AG08396 (cell line): ENCODE results near the gene INPP5J.
"Not testable (repeated sequence)": the region's sequence is repeated elsewhere in the genome, so short reads cannot be mapped to it uniquely, and the experiment has no call there.

Experiments
- DNase-seq: peaks from one replicate; pipeline ENCODE4 v3.0.0; 2012; ENCODE audit warnings: low spot score, mixed read lengths

INPP5J gene

DNA sequence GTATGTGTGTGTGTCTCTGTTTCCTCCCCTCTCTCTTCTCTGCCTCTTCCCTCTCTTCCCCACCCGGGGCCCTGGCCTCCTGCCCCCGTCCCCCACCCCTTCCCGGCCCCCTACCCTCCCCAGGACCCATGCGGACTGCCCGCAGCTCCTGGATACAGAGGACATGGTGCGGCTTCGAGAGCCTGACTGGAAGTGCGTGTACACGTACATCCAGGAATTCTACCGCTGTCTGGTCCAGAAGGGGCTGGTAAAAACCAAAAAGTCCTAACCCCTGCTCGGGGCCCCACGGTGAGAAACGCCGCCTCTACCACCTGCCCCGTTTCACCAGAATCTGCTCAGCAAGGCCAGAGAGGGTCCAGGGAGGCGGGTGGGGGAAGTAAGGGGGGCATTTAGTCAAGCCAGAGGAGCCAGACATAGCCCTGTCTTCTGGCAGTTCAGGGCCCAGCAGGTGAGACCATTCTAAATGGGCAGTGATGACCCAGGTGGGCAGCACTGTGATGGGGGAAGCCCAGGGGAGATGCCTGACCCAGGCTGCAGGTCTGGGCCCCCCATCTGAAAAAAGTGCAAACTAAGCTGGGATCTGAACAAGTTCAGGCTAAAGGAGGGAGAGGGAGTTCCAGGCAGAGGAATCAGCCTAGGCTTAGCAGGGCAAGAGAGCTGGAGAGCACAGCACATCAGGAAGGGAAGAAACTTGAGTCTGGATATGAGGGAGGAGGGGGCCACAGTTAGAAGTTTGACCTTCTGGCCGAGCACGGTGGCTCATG is 21.8 kb upstream of the INPP5J start:
- DNase-seq = no peak

- DNase-seq = peak; percentile 93
Observed at GRCh38 chr22:31102441-31103081, 20.2 kb upstream of the INPP5J start.

DNA sequence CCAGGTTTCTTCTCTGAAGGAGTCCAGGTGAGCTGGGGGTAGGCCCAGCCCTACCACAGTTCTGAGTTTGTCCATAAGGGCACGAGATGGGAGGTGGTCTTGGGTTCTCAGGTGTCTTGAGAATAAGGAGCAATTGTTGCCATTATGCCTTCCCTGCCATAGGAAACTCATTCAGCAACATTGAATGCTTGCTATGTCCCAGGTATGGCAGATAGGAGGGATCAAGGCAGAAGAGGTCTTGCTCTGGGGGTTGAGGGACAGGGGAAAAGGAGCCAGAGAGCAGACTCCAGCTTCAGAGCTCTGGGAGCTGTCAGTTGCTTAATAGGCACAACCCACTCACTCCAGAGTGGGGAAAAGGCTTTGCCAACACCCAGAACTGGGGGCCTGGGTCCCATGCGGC is 19.7 kb upstream of the INPP5J start:
- no peak for DNase-seq

DNA sequence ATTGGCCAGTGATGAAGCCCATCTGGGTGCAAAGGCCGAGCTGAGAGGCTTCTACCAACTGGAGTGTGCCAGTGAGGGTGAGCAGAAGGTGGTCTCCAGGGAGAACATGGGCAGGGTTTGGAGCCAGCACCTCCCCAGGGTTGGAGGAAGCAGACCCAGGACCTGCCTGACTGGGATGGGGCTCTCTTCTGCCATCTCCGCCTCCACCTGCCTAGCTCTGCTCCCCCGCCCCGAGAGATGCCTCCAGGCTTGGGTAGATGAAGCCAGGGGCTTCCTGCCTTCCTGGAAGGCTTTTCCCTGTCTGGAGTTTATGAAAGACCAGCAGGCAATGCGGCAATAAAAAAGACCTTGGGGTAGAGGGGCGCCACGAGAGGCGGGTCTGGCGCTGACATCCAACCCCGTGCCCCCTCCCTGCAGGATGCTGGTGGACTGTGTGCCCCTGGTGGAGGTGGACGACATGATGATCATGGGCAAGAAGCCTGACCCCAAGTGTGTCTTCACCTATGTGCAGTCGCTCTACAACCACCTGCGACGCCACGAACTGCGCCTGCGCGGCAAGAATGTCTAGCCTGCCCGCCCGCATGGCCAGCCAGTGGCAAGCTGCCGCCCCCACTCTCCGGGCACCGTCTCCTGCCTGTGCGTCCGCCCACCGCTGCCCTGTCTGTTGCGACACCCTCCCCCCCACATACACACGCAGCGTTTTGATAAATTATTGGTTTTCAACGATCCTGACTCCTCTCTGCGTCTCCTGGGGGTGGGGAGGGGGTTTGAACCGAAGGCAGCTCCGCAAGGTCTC is 18.7 kb upstream of the INPP5J start:
- DNase-seq = no peak

GRCh38 chr22:31104869-31105268 is 17.9 kb upstream of the INPP5J start:
- no peak for DNase-seq

- no peak for DNase-seq
Observed at GRCh38 chr22:31105282-31105929, 17.4 kb upstream of the INPP5J start.

DNA sequence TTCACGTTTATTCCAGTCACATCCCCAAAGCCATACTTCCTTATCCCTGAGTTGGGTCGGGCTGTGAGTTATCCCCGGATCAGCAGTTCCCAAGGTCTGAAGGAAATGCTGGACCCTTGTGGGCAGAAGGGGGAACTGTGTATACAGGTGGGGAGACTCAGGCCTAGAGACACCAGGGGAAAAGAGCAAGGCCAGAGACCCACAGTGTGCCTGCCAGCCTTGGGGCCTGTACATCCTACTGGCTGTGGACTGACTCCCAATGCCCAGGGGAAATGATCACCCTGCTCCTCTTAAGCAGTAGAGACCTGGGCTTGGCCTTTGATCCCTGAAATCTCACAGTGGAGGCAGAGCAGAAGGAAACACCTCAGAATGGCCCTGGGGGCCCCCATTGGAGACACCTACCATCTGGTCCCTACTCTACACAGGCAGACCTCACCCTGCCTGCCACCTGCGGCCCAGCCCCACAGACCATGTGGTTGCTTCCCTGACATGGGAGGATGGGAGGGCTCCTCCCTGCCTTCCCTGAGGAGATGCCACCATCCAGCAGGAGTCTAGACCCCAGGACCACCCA is 16.7 kb upstream of the INPP5J start:
- no peak for DNase-seq

DNA sequence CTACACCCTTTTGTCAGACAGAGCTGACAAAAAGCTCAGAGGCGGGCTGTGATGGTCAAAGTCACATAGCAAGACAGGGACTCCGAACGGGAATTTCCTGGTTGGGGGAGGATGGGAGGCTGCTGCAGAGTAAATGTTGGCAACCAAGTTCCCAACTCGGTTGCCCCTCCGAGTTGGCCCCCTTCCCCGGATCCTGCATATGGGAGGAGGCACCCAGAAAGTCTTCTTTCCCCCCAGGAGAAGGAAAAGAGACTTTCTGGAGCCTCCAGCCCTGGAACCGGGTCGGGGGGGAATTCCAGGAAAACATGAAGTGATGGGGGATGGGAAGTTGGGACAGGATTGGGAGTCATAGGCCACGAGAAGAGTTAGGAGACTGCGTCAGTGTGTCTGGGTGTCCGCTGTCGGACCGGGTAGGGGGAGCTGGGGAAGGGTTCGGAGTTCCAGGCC is 16.0 kb upstream of the INPP5J start:
- peak; percentile 63 for DNase-seq

GRCh38 chr22:31107178-31107893 is 15.4 kb upstream of the INPP5J start, which contains the start of gene SELENOM:
Gene SELENOM (minus strand): TSS chr22:31107568. CDS start chr22:31107505, 63 bp downstream.
- peak; percentile 98 for DNase-seq

GRCh38 chr22:31107894-31108218 is 14.9 kb upstream of the INPP5J start:
- no peak for DNase-seq

GRCh38 chr22:31112547-31113091 is 10.1 kb upstream of the INPP5J start:
- not testable (repeated sequence) for DNase-seq

DNA sequence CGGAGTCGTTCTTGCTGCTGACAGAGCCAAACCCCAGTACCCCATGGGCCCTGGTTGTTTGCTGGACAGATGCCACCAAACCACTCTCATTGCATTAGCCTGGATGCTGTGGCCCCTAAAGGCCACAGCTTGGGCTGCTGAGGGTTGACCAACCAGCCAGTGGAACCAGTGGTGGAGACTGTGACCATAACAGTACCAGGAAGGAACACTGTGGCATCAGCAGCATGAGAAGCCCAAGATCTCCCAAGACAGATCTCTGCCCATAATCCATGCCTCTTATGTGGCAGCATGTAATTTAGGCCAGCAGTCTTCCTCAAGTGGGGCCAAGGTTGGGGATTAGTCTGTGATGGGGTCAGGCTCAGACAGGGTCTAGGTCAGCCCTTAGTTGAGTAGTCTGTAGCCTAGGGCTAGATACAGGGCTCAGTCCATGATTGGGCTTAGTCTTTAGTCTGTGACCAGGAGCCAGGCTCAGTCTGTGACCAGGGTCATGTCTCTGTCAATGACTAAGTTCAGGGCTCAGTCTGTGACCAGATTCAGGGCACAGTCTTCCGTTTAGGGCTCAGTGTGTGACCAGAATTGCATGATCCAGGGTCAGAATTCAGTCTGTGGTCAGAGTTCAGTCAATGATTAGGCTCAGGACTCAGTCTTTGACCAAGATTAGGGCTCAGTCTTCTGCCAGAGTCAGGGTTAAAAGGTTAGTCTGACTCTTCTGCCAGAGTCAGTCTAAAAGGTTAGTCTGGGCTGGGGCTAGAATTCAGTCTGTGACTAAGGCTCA is 4.5 kb upstream of the INPP5J start:
- DNase-seq = no peak

DNA sequence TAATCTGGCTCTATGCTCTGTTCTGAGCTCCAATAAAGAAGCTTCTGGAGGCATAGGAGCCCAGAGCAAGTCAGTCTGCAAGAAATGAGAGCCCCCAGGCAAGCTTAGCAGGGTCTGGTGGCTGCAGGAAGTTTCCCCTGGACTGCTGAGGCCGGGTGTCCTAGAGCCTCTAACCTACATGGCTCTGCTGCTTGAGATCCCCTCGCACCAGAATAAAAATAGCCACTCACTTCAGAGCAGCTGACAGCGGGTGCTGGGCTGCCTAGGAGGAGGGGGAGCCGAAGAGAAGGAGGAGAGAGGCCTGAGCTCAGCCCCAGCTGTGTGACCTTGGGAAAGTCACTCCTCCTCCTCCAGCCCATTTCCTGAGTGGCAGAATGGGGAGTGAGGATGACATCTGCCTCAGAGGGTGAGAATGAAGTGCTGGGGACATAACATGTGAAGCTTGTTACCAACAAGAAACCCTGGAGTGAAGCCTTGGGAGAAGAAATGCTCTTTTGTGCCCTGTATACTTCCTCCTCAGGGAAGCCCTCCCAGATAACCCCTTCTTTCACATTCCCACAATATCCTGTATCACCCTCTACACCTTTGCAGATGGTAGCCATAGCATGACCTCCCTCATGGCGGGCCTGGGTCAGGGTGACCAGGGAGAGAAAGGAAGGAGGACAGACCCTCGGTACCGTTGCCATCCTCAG is 3.6 kb upstream of the INPP5J start:
- no peak for DNase-seq

DNA sequence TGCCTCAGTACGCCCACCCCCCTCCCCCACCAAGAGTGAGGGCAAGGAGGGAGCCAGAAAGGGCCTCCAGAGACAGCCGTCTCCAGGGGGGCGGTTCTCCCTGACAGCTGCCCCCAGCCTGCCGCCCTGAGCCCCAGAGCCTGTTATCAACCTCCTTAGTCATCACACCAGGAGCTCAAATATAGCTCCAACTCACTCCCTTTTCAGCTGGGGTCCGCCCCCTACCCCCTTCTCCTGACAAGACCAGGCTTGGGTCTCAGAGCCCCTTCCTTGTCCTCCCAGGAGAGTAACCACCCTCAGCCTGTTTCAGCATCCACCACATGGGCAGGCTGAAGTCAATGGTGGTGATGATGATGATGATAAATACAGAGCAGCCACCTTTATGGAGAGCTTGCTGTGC is 2.5 kb upstream of the INPP5J start:
- no peak for DNase-seq

- no peak for DNase-seq
Observed at GRCh38 chr22:31120642-31121041, 2.1 kb upstream of the INPP5J start.

- no peak for DNase-seq
Observed at GRCh38 chr22:31121403-31121802, 1.4 kb upstream of the INPP5J start.

DNA sequence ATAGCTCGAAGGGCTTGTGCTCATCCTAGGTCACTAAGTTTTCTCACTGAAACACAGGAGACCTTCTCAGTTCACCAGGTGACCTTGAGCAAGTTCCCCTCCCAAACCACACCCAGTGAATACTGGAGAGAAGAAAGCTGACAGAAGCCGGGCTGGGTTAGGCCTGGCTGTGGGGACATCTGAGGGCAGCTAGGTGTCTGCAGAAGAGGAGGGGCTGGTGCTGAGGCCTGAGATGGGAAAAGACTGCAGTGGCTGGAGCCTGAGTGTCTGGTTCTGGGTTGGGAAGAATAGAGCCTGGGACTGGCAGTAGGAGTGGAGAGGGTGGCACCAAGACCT is 602 bp upstream of the INPP5J start:
- no peak for DNase-seq

DNA sequence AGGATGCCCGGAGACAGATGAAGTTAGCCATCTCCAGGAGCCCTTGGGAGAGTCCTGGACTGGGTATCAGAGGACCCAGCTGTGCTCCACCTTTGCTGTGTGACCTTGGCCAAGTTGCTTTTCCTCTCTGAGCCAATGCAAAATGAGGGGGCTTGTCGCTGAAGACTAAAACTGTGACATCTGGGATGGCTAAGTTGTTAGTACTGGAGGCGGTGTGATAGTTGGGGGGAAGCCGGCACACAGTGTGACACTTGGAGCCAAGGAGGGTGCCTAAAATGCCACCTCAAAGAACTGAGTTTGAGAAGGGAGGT is 481 bp downstream of the INPP5J start:
- no peak for DNase-seq

DNA sequence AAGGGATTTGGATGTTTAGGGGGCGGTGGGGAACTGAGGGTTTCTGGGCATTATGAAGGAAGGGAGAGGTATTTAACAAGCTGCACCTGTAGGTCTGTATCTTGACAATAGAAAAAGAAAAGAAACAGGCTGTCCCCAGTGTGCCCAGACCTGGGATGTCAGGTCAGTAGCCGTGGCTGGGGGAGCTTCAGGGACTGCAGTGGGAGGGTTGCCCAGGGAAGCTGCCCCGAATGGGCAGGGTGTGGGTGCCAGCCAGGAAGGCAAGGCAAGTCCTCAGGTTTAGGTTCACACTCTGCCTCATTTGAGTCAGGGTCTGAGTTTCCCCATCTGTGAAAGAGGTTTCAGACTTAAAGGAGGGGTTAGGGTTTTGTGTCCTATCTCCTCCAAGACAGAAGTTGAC is 1.5 kb downstream of the INPP5J start:
- DNase-seq = no peak
